ENCODE measurements around the gene MYH9. TPM values are rescaled to one million over a fixed set of nuclear protein-coding genes. Genes with fewer than 3 reads are reported as not detected.

The MYH9 gene
- total RNA-seq, 8 experiments from 2014 or later = 10.0 to 119 (median 53.1) TPM

DNA sequence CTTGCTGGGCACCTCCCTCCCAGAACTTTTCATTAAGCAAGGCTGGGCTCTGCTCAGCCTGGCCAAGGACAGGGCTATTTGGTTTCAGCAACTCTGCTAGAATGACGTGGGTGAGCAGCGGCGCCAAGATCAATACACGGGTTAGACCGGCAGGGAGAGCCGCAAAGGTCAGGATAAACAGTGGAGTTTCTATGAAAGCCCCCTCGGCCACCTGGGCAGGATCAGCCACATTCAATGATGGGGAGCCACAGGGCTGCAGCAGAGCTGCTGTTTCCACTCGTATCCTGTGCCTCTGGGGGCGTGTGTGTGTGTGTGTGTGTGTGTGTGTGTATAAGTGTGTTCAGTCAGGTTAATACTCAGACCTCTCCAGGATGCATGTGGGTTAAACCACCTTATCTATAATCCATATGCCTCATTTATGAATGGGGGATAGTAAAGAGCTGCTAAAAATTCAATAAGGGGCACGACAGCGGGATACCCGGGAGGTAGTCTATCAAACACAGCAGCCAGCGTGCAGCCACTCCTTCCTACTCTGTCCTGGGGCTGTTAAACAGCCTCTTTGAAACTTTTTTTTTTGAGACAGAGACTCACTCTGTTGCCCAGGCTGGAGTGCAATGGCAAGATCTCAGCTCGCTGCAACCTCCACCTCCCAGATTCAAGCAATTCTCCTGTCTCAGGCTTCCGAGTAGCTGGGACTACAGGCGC, 34.8 kb downstream of the MYH9 start:
- peak in 5 of 8 experiments; percentile 13 to 72 (median 70) for ATAC-seq (replicated peaks in 6 of 8)
- in situ Hi-C loops (cut with MboI; ENCODE audit: low pct_unique_long_range_greater_than_20kb in 2 of 9, low sequenced_read_pairs in 9 of 9, unreplicated experiment in 9 of 9) = no loop called here
- H3K4me3 ChIP-seq = no peak overlapping the region
- H3K4me1 ChIP-seq (replicated peaks in 1 of 2) = peaks cover 4 to 31% of the 10 kb centered on the region in 2 donors
- 51 to 100% (median 92%) methylated on average over 1 to 10 of the region's 16 CpGs; no CpG with 5 or more reads in 3 of the 10 experiments for WGBS, 10 experiments
- peak overlapping the region in 1 of 2 donors; percentile 60 for H3K27ac ChIP-seq

DNA sequence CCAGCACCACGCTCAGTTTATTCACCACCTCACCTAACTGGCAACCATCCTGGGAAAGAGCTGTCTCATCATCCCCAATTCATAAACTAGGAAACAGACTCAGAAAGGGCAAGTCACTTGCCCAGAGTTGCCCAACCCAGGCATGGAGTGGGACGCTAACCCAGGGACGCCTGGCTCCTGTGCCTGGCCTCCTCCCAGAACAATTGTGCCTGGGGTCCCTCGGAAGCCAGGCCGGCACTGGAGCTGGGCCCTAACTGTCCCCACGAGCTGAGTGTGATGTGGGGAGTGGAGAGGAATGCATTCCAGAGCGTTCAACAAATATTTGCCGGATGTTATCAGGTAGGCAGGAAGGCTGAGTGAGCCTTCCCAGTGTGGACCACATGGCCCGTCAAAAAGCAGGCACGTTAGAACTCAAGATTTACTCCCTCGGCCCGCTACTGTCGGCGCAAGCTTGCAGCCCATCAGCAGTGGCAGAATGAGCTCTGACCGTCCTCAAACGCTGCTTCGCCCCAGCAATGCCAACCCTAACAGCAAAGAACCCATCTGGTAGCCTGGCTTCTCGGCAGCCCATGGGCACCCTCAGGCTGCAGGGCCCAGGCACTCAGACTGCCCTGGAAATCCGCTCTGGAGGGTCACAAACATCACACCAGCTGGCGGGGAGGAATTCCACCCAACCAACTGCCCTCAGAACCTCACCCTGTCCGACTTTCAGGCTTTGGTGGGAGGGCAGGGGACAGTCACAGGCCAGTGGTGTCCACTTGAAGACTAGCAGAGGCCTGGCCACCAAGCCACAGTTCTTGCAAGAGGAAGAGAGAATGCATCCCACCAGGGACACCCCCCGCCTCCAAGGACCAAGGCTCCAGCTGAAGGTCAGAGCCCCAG, 35.6 kb downstream of the MYH9 start:
- 52 to 96% (median 86%) methylated on average over 2 to 12 of the region's 22 CpGs; no CpG with 5 or more reads in 4 of the 10 experiments for WGBS, 10 experiments
- Histone ChIP-seq H3K27ac (peak overlapping the region in 1 of 2 donors; percentile 60), H3K4me1 (replicated peaks in 1 of 2) (peaks cover 4 to 31% of the 10 kb centered on the region in 2 donors), H3K4me3 (no peak overlapping the region)
- peak in 3 of 8 experiments; percentile 4 to 24 (median 12) for ATAC-seq (replicated peaks in 6 of 8)
- in situ Hi-C loops (cut with MboI; ENCODE audit: low pct_unique_long_range_greater_than_20kb in 2 of 9, low sequenced_read_pairs in 9 of 9, unreplicated experiment in 9 of 9) = no loop called here

DNA sequence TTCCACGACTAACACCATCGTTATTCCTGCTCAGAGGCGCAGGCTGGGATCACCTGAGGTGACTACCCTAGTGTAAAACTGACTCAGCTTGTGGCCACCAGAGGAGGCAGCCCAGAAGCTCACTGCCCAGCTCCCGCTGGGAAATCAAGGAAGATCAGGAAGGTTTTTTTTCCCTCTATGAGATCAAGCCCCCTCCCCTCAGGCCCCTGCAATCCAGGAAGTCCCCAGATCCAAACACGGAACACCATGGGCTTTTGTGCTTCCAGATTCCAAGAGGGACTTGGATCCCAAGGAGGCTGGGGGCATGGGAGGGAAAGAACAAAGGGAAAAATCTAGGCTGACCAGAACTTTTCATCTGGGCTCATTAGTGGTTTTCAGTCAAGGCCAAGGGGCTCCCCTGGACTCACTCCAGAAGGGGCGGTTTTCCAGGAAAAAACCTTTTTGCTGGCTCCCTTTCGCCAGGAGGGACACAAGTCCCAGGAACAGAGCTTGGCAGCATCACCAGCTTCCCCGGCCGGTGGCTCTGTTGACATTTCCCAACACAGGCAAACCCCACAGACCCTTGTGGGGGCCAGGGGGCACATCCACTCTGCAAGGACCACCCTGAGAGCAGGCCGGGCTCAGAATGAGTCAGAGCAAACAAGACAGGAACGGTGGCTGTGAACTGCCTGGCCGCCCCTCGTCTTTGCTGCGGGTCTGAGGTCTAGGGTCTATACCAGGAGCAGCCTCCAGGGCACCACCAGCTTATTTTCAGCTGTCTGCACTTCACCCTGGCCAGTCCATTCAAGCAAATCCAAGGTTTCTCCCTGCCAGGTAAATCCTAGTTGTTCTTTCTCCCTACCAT, 36.8 kb downstream of the MYH9 start:
- 30 to 100% (median 77%) methylated on average over 1 to 6 of the region's 14 CpGs; no CpG with 5 or more reads in 2 of the 10 experiments for WGBS, 10 experiments
- Histone ChIP-seq H3K4me1 (replicated peaks in 1 of 2) (peaks cover 4 to 31% of the 10 kb centered on the region in 2 donors), H3K27ac (peak overlapping the region in 1 of 2 donors; percentile 55), H3K4me3 (no peak overlapping the region)
- in situ Hi-C loops (cut with MboI; ENCODE audit: low pct_unique_long_range_greater_than_20kb in 2 of 9, low sequenced_read_pairs in 9 of 9, unreplicated experiment in 9 of 9) = no loop called here
- peak in 5 of 8 experiments; percentile 24 to 64 (median 36) for ATAC-seq (replicated peaks in 6 of 8)

DNA sequence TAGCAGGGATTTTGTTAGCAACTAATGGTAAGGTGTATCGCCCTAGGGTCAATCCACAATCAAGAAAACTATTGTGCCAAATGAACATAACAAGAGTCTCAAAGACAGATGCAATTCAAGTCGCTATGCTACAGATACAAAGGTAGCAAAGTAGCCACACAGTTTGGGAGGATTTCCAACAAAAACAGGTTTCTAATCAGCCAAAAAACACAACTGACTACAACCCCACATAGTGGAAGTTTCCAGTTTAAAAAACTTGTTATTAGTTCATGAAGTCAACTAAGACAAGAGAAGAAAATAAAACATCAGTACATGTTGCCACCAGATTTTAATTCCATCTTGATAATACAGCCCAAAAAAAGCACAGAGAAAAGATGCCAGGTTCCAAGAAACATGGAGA, 38.0 kb downstream of the MYH9 start:
- WGBS, 10 experiments = 91 to 100% (median 100%) methylated on average over 1 to 2 of the region's 2 CpGs; no CpG with 5 or more reads in 4 of the 10 experiments
- H3K4me3 ChIP-seq = no peak overlapping the region
- no peak overlapping the region for H3K27ac ChIP-seq
- no peak for ATAC-seq (replicated peaks in 6 of 8)
- peaks cover 4 to 26% of the 10 kb centered on the region in 2 donors for H3K4me1 ChIP-seq (replicated peaks in 1 of 2)
- in situ Hi-C loops (cut with MboI; ENCODE audit: low pct_unique_long_range_greater_than_20kb in 2 of 9, low sequenced_read_pairs in 9 of 9, unreplicated experiment in 9 of 9) = no loop called here

DNA sequence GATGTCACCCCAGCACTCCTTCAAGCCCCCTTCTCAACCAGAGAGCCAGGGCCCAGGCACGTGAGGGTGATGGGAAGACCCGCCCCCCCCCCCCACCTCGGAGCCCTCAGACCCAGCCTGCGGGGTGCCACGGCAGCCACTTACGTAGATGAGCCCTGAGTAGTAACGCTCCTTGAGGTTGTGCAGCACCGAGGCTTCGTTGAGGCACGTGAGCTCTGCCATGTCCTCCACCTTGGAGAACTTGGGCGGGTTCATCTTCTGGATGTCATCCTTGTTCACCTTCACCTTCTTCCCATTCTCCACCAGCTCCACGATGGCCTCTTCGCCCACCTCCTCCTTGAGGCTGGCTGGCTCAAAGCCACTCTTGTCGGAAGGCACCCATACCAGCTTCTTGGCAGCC, 39.0 kb downstream of the MYH9 start:
- Histone ChIP-seq H3K4me3 (no peak overlapping the region), H3K4me1 (replicated peaks in 1 of 2) (peaks cover 4 to 26% of the 10 kb centered on the region in 2 donors), H3K27ac (no peak overlapping the region)
- no peak for ATAC-seq (replicated peaks in 6 of 8)
- in situ Hi-C loops (cut with MboI; ENCODE audit: low pct_unique_long_range_greater_than_20kb in 2 of 9, low sequenced_read_pairs in 9 of 9, unreplicated experiment in 9 of 9) = no loop called here
- 80 to 100% (median 93%) methylated on average over 1 to 3 of the region's 14 CpGs; no CpG with 5 or more reads in 6 of the 10 experiments for WGBS, 10 experiments

DNA sequence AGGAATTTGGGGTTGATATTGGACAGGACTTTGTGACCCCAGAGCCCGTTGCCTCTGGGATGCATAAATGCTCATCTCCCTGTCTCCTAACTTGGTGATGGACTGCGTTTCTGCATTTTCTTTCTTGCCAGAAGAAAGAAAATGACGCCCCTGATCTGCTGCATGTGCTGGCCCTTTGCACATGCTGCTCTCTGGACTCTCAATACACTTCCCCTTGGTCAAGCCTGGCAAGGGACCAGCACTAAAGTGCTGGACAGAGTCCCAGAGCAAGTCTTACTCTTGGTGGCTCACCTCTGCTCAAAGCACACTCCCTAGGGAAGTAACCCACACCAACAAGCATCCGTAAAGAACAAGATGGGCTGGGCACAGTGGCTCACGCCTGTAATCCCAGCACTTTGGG, 40.7 kb downstream of the MYH9 start:
- in situ Hi-C loops (cut with MboI; ENCODE audit: low pct_unique_long_range_greater_than_20kb in 2 of 9, low sequenced_read_pairs in 9 of 9, unreplicated experiment in 9 of 9) = no loop called here
- WGBS, 10 experiments = 86 to 100% (median 93%) methylated on average over 1 to 5 of the region's 5 CpGs; no CpG with 5 or more reads in 4 of the 10 experiments
- Histone ChIP-seq H3K27ac (no peak overlapping the region), H3K4me1 (replicated peaks in 1 of 2) (peaks cover 0 to 12% of the 10 kb centered on the region in 2 donors), H3K4me3 (no peak overlapping the region)
- no peak for ATAC-seq (replicated peaks in 6 of 8)

DNA sequence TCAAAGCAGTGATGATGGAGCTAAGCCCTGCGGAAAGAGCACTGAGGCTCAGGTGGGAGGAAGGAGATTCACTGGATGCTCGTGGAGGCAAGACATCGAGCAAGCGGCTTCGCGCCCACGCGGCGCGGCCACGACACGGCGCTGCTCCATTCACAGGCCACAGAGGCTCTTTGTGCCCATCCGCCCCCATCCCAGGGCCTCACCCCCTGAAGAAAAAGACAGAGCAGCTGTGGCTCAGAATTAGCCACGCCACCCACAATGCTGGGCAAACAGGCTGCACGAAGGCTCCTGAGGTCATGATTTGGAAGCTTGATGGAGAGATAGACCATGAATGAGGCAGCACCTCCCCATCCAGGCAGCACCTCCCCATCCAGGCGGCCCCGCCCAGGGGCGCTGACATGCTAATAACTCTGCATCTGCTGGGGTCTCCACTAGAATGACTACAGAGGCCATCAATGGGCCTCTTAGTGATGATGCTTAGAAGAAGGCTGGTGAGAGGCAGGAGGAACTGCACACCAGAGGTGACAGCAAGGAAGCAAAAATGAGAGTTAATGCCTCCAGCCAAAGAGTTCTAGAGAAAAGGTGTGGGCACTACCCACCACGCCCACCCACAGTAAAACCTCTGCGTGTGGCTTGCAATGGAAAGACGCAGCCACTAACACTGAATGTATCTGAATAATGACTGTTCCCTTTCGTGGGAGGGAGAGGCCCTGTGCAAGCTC, 43.5 kb downstream of the MYH9 start:
- Histone ChIP-seq H3K27ac (no peak overlapping the region), H3K4me3 (no peak overlapping the region), H3K4me1 (replicated peaks in 1 of 2) (no peaks in the 10 kb centered on the region)
- in situ Hi-C loops (cut with MboI; ENCODE audit: low pct_unique_long_range_greater_than_20kb in 2 of 9, low sequenced_read_pairs in 9 of 9, unreplicated experiment in 9 of 9) = no loop called here
- ATAC-seq (replicated peaks in 6 of 8) = no peak
- 90 to 100% (median 96%) methylated on average over 1 to 12 of the region's 23 CpGs; no CpG with 5 or more reads in 3 of the 10 experiments for WGBS, 10 experiments

DNA sequence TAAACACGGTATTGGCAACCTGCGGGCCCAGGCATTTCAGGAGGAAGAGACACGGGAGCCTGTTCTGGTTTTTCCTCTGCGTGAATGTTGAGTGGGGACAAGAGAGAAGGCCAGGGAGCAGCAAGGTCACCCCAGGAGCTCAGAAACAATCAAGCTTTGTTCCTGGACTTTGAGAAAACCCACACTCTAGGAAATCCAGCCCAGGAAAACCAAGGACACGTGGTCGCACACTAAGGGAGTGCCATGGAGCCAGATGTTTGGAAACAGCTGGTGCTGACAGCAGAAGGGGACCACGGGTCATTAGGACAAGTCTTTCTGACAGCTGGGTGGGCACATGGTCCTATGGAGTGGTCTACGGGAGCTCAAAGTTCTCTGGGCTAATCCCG, 44.1 kb downstream of the MYH9 start:
- ATAC-seq (replicated peaks in 6 of 8) = peak in 1 of 8 experiments; percentile 12
- 60 to 85% (median 80%) methylated on average over 1 to 6 of the region's 9 CpGs; no CpG with 5 or more reads in 1 of the 10 experiments for WGBS, 10 experiments
- in situ Hi-C loops (cut with MboI; ENCODE audit: low pct_unique_long_range_greater_than_20kb in 2 of 9, low sequenced_read_pairs in 9 of 9, unreplicated experiment in 9 of 9) = no loop called here

DNA sequence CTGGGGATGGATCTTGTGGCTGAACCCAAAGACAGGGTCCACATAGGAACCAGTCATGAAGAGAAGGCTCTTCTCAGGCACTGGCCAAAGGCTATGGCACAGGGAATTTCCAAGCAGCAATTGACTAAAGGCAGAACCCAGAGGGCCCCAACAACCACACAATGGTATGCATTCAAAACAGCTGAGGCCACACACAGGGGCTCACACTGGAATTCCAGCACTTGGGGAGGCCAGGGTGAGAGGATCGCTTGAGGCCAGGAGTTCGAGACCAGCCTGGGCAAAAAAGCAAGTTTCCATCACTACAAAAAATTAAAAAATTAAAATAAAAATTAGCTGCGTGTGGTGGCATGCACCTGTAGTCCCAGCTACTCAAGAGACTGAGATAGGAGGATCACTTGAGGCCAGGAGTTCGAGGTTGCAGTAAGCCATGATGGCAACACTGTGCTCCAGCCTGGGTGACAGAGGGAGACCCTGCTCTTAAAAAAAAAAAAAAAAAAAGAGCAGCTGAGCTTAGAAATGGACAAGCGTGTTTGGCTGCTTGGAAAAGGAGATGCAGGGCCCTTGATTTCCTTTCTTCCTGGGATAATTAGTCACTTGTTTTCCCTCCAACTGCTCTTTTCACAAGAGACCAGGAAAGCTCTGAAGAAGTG, 44.6 kb downstream of the MYH9 start:
- no peak overlapping the region for H3K27ac ChIP-seq
- 94 to 100% (median 100%) methylated on average over 1 to 5 of the region's 5 CpGs; no CpG with 5 or more reads in 2 of the 10 experiments for WGBS, 10 experiments
- ATAC-seq (replicated peaks in 6 of 8) = no peak
- H3K4me1 ChIP-seq (replicated peaks in 1 of 2) = no peaks in the 10 kb centered on the region
- in situ Hi-C loops (cut with MboI; ENCODE audit: low pct_unique_long_range_greater_than_20kb in 2 of 9, low sequenced_read_pairs in 9 of 9, unreplicated experiment in 9 of 9) = no loop called here
- H3K4me3 ChIP-seq = no peak overlapping the region

More for the DNA sequence above, 44.1 kb downstream of the MYH9 start:
- no peak overlapping the region for H3K4me3 ChIP-seq
- H3K27ac ChIP-seq = no peak overlapping the region
- H3K4me1 ChIP-seq (replicated peaks in 1 of 2) = no peaks in the 10 kb centered on the region

DNA sequence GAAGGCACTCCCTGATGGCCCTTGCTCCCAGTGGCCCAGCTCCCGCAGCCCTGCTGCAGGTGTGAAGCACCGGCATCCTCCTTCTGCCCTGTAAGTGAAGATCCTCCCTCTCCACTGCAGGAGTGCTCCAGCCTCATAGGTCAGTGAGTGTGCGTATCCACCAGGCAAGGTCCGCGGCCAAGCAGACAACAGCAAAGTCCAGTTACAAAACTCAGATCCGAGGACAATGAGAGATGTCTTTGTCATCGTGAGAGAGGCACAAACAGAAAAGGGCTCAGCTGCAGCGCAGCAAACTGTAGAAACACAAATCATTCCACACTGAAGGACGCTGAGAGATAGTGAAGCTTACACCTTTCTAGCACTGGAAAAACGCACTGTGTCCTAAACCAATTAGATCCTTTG, 46.1 kb downstream of the MYH9 start:
- peak in 5 of 8 experiments; percentile 38 to 58 (median 42) for ATAC-seq (replicated peaks in 6 of 8)
- peaks cover 0 to 10% of the 10 kb centered on the region in 2 donors for H3K4me1 ChIP-seq (replicated peaks in 1 of 2)
- WGBS, 10 experiments = 73 to 100% (median 83%) methylated on average over 1 to 10 of the region's 10 CpGs; no CpG with 5 or more reads in 3 of the 10 experiments
- H3K27ac ChIP-seq = no peak overlapping the region
- H3K4me3 ChIP-seq = no peak overlapping the region
- in situ Hi-C loops (cut with MboI; ENCODE audit: low pct_unique_long_range_greater_than_20kb in 2 of 9, low sequenced_read_pairs in 9 of 9, unreplicated experiment in 9 of 9) = no loop called here

DNA sequence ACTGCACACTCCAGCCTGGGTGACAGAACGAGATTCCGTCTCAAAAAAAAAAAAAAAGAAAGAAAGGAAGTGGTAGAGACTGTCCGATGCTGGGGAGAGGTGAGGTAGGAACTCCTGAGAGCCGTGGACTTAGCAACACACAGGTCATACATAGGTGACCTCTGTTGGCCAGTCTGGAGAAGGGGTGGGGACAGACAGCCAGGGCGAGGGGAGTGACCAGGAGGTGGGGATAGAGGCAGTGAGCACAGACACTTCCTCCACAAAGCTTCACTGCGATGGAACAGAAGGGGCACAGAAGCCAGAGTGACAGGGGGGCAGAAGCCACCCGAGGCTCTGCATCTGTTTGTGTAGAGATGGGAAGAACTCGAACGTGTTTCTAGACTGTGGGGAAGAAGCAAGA, 47.1 kb downstream of the MYH9 start:
- H3K4me1 ChIP-seq (replicated peaks in 1 of 2) = peaks cover 0 to 10% of the 10 kb centered on the region in 2 donors
- 80 to 100% (median 88%) methylated on average over 2 to 5 of the region's 9 CpGs; no CpG with 5 or more reads in 3 of the 10 experiments for WGBS, 10 experiments
- no peak overlapping the region for H3K27ac ChIP-seq
- ATAC-seq (replicated peaks in 6 of 8) = no peak
- in situ Hi-C loops (cut with MboI; ENCODE audit: low pct_unique_long_range_greater_than_20kb in 2 of 9, low sequenced_read_pairs in 9 of 9, unreplicated experiment in 9 of 9) = no loop called here
- no peak overlapping the region for H3K4me3 ChIP-seq

Measured in motor neuron (in vitro differentiated cells).